Measurements from ENCODE around the gene PRRC1. TPM values are rescaled to one million over a fixed set of nuclear protein-coding genes. Genes with fewer than 3 reads are reported as not detected.

Gene PRRC1
- total and polyA plus RNA-seq, 4 donors, result 19.6 to 44.1 (median 25.6) TPM

DNA sequence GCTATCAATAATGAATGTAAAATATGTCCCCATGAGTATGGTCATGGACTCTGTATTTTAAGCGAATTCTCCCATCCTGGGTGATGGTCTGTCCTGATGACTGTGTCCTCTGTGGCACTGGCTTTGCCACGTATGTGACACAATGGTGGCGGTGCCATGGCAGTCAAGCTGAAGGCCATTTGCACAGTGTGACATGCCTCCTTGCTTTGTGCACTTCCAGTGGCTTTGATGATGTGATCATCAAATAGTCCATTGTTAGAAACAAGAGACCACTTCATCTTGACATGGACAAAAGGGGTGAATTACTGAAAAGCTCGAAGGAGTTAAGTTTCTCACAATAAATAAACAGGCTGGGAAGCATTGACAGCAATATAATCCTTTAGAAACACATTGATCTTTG, 31.0 kb upstream of the PRRC1 start (continued):
- TF ChIP-seq, protein P1, sequence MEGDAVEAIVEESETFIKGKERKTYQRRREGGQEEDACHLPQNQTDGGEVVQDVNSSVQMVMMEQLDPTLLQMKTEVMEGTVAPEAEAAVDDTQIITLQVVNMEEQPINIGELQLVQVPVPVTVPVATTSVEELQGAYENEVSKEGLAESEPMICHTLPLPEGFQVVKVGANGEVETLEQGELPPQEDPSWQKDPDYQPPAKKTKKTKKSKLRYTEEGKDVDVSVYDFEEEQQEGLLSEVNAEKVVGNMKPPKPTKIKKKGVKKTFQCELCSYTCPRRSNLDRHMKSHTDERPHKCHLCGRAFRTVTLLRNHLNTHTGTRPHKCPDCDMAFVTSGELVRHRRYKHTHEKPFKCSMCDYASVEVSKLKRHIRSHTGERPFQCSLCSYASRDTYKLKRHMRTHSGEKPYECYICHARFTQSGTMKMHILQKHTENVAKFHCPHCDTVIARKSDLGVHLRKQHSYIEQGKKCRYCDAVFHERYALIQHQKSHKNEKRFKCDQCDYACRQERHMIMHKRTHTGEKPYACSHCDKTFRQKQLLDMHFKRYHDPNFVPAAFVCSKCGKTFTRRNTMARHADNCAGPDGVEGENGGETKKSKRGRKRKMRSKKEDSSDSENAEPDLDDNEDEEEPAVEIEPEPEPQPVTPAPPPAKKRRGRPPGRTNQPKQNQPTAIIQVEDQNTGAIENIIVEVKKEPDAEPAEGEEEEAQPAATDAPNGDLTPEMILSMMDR (IDR thresholded peaks at IDR 0.05; ENCODE audit: low read depth, low read length, missing input control), result no peak

DNA sequence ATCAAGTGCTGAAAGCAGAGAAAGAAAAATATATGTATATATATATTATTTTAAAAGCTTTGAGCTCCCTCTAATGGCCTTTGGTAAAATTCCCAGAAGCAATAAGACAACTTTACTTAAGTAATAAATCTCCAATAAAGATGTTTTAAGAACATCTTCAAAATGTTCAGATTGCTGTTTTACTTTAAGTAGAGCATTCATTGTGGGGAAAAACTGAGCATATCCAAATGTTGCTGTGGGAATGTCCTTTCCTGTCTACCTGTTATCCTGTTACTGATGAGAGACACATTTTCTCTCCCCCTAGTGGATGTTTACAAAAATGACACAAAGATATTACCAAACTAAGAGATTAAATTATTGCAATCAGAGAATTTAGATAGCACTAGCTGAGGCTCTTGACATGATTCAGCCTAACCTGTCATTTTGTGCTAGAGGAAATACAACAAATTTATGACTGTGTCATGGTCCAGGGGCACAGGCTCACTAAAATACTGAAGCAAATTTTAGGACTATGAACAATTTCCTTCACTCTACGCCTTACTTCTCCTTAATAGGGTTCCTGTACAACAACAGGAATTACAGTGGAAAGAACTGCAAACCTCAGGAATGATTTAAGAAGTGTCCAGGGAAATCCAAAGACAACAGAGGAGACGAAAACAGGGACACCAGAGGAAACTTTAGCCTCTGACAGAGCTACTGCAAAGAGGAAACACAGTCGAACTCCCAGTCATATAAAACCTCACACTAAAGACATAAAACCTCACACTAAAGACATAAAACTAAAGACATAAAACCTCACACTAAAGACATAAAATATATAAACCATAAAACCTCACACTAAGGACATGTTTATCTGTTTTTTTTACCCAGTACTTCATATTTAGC, 24.3 kb upstream of the PRRC1 start:
- no peak for DNase-seq (ENCODE audit: low spot score)
- Histone ChIP-seq H3K4me1 (ENCODE audit: control insufficient read depth in 4 of 4, insufficient read depth in 4 of 4, low read length in 3 of 4) (no peaks in the 10 kb centered on the region), H3K27me3 (ENCODE audit: control insufficient read depth in 4 of 4, insufficient read depth in 4 of 4, low read length in 3 of 4) (peaks cover 0 to 7% (median 0%) of the 10 kb centered on the region in 4 donors), H3K4me3 (ENCODE audit: low read depth in 1 of 3, low read length in 3 of 3) (no peak overlapping the region), H3K9ac (ENCODE audit: low read depth in 1 of 2, low read length in 2 of 2) (no peak overlapping the region), H3K9me3 (ENCODE audit: control insufficient read depth in 4 of 4, low read length in 3 of 4) (no peaks in the 10 kb centered on the region), H3K36me3 (ENCODE audit: control insufficient read depth in 4 of 4, insufficient read depth in 3 of 4, low read depth in 1 of 4, low read length in 3 of 4) (no peaks in the 10 kb centered on the region), H3K27ac (ENCODE audit: low read depth in 1 of 2, low read length in 2 of 2) (no peak overlapping the region)
- TF ChIP-seq, protein P1 (IDR thresholded peaks at IDR 0.05; ENCODE audit: low read depth, low read length, missing input control), result peak; percentile 56
- TF ChIP-seq, protein P2, sequence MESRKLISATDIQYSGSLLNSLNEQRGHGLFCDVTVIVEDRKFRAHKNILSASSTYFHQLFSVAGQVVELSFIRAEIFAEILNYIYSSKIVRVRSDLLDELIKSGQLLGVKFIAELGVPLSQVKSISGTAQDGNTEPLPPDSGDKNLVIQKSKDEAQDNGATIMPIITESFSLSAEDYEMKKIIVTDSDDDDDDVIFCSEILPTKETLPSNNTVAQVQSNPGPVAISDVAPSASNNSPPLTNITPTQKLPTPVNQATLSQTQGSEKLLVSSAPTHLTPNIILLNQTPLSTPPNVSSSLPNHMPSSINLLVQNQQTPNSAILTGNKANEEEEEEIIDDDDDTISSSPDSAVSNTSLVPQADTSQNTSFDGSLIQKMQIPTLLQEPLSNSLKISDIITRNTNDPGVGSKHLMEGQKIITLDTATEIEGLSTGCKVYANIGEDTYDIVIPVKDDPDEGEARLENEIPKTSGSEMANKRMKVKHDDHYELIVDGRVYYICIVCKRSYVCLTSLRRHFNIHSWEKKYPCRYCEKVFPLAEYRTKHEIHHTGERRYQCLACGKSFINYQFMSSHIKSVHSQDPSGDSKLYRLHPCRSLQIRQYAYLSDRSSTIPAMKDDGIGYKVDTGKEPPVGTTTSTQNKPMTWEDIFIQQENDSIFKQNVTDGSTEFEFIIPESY (IDR thresholded peaks at IDR 0.05), result no peak
- TF ChIP-seq RAD21 (IDR thresholded peaks at IDR 0.05), result peak; percentile 78 to 79
- WGBS, result 65% methylated on average over 3 of the region's 3 CpGs

DNA sequence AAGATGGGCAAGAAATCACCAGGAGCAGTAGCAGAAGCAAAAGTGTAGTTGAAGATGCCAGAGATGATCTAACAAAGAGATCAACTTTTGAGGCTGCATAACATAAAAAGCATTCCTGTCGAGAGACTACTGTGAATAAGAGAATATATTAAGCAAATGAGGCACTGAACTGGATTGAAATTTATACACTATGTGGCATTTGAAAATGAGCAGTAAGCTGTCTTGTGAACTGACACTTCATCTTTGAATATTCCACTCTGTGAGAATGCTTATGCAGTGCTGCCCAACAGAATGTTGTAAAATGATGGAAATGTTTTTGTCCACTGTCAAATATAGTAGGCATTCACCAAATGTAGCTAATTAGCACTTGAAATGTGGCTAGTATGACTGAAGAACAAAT, 18.9 kb upstream of the PRRC1 start:
- no peak for DNase-seq (ENCODE audit: low spot score)
- no peak overlapping the region for H3K4me3 ChIP-seq (ENCODE audit: low read depth in 1 of 3, low read length in 3 of 3)
- no peaks in the 10 kb centered on the region for H3K27me3 ChIP-seq (ENCODE audit: control insufficient read depth in 4 of 4, insufficient read depth in 4 of 4, low read length in 3 of 4)
- TF ChIP-seq, protein P2 (IDR thresholded peaks at IDR 0.05), result no peak
- TF ChIP-seq JUND (IDR thresholded peaks at IDR 0.05), result no peak
- TF ChIP-seq EGR1 (IDR thresholded peaks at IDR 0.05; ENCODE audit: low read depth in 2 of 2), result no peak
- TF ChIP-seq, protein P3, sequence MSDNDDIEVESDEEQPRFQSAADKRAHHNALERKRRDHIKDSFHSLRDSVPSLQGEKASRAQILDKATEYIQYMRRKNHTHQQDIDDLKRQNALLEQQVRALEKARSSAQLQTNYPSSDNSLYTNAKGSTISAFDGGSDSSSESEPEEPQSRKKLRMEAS (IDR thresholded peaks at IDR 0.05), result no peak
- no peaks in the 10 kb centered on the region for H3K9me3 ChIP-seq (ENCODE audit: control insufficient read depth in 4 of 4, low read length in 3 of 4)
- 67% methylated on average over 1 of the region's 1 CpG for WGBS
- H3K4me1 ChIP-seq (ENCODE audit: control insufficient read depth in 4 of 4, insufficient read depth in 4 of 4, low read length in 3 of 4), result no peaks in the 10 kb centered on the region
- H3K36me3 ChIP-seq (ENCODE audit: control insufficient read depth in 4 of 4, insufficient read depth in 3 of 4, low read depth in 1 of 4, low read length in 3 of 4), result no peaks in the 10 kb centered on the region
- no peak overlapping the region for H3K9ac ChIP-seq (ENCODE audit: low read depth in 1 of 2, low read length in 2 of 2)
- no peak overlapping the region for H3K27ac ChIP-seq (ENCODE audit: low read depth in 1 of 2, low read length in 2 of 2)

All from liver (tissue), 9 donors.